SH-SY5Y (cell line): ENCODE data around the gene CHN1.

ENCODE experiments used
- GATA2 ChIP-seq: IDR thresholded peaks from 2 replicates; pipeline ENCODE4 v1.6.1; 2011; ENCODE audit warnings: mild to moderate bottlenecking, low read depth, low read length
- GATA3 ChIP-seq: IDR thresholded peaks from 2 replicates; pipeline ENCODE4 v1.6.1; 2011; ENCODE audit warnings: low read depth, mild to moderate bottlenecking, low read length, moderate library complexity

DNA sequence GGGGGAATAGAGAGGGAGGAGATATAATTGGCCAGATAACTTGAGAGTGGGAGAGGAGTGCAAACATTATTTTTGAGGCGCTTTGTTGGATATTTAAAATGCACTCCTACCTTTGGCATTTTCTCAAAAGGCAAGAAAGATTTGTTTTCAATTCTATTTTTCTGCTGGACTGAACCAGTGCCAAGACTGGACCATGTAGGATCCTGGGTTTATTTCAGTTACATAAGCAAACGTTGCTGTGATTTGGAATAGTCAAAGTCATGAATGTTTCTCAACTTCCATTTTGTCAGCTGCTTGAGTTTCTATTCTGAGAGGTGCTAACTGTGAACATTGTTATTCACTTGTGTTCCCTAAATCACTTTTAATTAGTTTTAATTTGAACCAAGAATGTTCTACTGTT lies 232.0 kb downstream of the CHN1 start:
- TF ChIP-seq GATA2 (no peak), GATA3 (no peak)
